Muscle layer of duodenum (tissue), 2 donors: ENCODE measurements around the gene REG4.

Experiments used
- H3K27ac ChIP-seq: one replicate; pipeline ENCODE4 v1.7.0; 2013; ENCODE audit warnings: mild to moderate bottlenecking, low read length
- H3K27me3 ChIP-seq: one replicate; pipeline ENCODE4 v1.7.0; 2013; ENCODE audit warnings: low read depth, mild to moderate bottlenecking, control low read depth, low read length
- H3K36me3 ChIP-seq, 2 donors: one replicate each; pipeline ENCODE4 v1.7.0; 2013; ENCODE audit warnings: low read length in 2 of 2, control low read depth in 1 of 2, mild to moderate bottlenecking in 1 of 2; ENCODE audit not compliant: insufficient read depth in 2 of 2, control insufficient read depth in 1 of 2
- H3K4me1 ChIP-seq, 2 donors: one replicate each; pipeline ENCODE4 v1.7.0; 2013; ENCODE audit warnings: low read length in 2 of 2, mild to moderate bottlenecking in 2 of 2, control low read depth in 1 of 2, moderate library complexity in 1 of 2; ENCODE audit not compliant: insufficient read depth in 2 of 2, control insufficient read depth in 1 of 2
- H3K4me3 ChIP-seq, 2 donors: one replicate each; pipeline ENCODE4 v1.7.0; 2013; ENCODE audit warnings: low read length in 2 of 2, low read depth in 1 of 2, mild to moderate bottlenecking in 1 of 2
- H3K9me3 ChIP-seq, 2 donors: one replicate each; pipeline ENCODE4 v1.7.0; 2013; ENCODE audit warnings: low read length in 2 of 2, control low read depth in 1 of 2, mild to moderate bottlenecking in 1 of 2; ENCODE audit not compliant: control insufficient read depth in 1 of 2
- donor health status: healthy.

REG4 gene

DNA sequence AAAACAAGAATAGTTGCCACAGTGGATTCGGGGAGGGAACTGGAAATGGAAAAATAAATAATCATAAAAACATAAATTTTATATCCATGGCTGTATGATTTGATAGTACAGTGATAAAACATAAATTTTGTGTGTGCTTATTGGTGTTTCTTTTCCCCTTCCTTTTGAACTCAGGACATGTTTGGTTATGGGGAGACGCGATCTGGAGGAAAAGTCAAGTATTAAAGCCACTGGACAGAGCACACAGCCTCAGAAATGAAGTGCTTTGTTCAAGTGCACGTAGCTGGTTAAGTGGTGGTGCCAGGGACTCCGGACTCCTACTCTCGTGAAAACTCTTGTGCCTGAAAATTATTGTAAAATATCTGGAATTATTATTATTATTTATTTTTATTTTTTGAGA, 32.9 kb downstream of the REG4 start:
- Histone ChIP-seq H3K36me3 (no peaks in the 10 kb centered on the region), H3K4me1 (peaks cover 8 to 14% of the 10 kb centered on the region in 2 donors)

DNA sequence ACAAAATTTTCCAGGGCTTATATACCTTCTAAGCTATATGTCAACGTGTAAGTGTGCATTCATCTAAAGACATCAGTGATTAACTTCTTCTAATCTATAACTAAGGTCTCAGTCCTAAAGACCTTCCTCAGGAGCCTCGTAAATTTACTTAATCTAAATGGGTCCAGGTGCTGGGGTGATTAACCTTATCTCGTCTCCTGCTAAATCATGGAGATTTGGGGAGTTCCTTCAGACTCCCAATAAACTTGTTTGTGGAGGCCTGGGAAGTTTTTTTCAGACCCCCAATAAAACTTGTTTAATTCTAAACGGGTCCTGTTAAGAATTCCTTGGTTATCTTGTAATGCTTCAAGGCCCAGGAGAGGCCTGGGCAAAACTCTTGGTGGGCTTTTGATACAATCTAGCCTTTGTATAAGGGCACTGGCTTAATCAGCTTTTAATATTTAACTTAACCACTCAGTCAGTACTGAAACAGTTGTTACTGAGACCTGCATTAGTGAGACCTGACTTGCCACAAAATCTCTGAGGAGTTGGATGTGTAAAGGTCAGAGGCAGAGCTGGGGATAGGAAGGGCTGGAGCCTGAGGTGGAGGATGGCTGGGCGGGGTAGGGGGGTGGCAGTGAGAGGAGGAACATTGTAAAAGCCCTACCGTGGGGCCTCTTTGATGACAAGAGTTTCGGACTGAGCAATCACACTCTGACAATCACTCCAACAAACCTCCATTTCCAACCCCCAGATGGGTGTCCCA, 36.3 kb downstream of the REG4 start:
- no peaks in the 10 kb centered on the region for H3K36me3 ChIP-seq
- H3K27ac ChIP-seq = peak overlapping the region; percentile 32
- H3K4me3 ChIP-seq = no peak overlapping the region
- H3K27me3 ChIP-seq = no peaks in the 10 kb centered on the region
- H3K4me1 ChIP-seq = peaks cover 4 to 8% of the 10 kb centered on the region in 2 donors
- H3K9me3 ChIP-seq = no peaks in the 10 kb centered on the region

More for the DNA sequence above, 32.9 kb downstream of the REG4 start:
- Histone ChIP-seq H3K27ac (no peak overlapping the region), H3K4me3 (no peak overlapping the region), H3K27me3 (no peaks in the 10 kb centered on the region), H3K9me3 (no peaks in the 10 kb centered on the region)

DNA sequence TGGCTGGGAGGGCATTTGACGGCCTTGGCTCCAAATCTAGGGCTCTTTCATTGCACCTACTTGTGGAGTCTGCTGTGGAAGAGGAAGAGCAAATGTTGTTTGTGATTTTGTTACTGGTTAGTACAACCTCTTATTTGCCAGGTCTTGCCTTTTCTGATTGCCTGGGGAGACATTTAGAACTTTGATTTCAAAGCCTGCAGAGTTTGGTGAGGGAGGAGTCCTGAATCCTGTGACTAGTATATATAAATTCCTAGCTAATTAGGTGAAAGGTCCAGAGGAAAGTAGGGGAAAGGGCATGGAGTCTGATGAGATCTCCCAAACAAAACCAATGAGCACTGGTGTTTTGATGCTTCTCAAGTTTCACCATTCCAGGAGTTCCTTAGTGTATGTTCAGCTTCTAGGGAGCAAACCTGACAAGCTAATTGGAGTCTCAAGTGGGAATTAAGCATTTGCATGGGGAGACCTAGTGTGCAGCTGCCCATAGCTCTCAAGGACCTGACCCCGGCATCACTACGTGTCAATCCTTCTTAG, 37.5 kb downstream of the REG4 start:
- peaks cover 4 to 13% of the 10 kb centered on the region in 2 donors for H3K4me1 ChIP-seq
- H3K27ac ChIP-seq = peak overlapping the region; percentile 25

DNA sequence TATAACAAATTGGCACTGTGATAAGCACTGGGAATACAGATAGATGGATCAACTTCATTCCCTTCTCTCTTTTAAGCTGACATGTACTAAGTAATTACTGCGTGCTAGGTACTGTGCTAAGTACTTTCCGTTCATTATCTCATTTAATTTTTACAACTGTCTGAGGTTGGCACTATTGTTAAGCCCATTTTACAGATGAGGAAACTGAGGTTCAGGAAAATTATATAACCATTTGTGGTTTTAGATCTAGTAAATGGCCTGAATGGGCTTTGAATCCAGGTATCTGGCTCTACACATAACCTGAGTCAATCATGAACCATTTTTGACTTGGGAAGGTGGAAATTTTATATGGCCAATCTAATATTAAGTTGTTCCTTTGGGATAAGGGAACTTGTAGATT, 39.0 kb downstream of the REG4 start:
- Histone ChIP-seq H3K4me1 (peaks cover 4 to 14% of the 10 kb centered on the region in 2 donors), H3K27ac (no peak overlapping the region), H3K36me3 (no peaks in the 10 kb centered on the region), H3K9me3 (no peaks in the 10 kb centered on the region), H3K4me3 (no peak overlapping the region), H3K27me3 (no peaks in the 10 kb centered on the region)

More for the DNA sequence above, 37.5 kb downstream of the REG4 start:
- Histone ChIP-seq H3K27me3 (no peaks in the 10 kb centered on the region), H3K9me3 (no peaks in the 10 kb centered on the region), H3K4me3 (no peak overlapping the region), H3K36me3 (no peaks in the 10 kb centered on the region)

DNA sequence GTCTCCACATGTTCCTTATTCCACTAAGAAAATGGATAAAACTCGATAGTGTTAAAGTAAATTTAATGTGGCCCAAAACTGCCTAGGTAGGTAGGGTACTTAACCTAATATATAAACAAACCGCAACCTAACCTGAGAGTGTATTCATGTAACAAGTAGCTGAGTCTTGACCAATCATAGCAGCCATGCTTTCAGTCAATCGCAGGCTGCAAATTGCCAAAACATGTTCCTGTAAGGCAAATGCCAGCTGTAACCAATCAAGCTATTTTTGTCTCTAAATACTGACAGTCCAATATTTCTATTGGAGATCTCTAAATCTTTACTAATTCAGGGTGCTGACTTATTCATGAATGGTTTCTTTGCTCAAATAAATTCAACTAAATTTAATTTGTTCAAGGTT, 39.5 kb downstream of the REG4 start:
- no peak overlapping the region for H3K27ac ChIP-seq
- no peaks in the 10 kb centered on the region for H3K9me3 ChIP-seq
- no peaks in the 10 kb centered on the region for H3K36me3 ChIP-seq
- H3K27me3 ChIP-seq = no peaks in the 10 kb centered on the region
- no peak overlapping the region for H3K4me3 ChIP-seq
- peaks cover 4 to 19% of the 10 kb centered on the region in 2 donors for H3K4me1 ChIP-seq

DNA sequence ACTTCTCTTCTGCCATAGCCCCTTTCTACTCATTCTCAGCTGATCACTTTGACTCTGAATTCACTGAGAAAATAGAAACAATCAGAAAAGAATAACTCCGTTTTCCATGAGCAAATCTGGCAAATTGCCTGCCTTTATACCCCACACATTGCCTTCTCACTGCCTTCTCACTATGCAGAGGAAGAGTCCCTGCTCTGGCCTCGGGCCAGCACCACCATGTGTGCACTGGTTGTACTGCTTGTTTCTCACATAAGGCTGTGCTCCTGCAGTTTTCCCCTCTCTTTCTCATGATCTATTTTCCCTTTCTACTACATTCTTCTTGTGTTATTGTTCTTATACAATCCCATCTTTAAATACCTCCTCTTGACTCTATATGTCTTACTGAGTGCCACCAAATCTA, 40.2 kb downstream of the REG4 start:
- Histone ChIP-seq H3K4me1 (peaks cover 4 to 27% of the 10 kb centered on the region in 2 donors), H3K27me3 (no peaks in the 10 kb centered on the region), H3K27ac (no peak overlapping the region), H3K4me3 (no peak overlapping the region), H3K36me3 (no peaks in the 10 kb centered on the region), H3K9me3 (no peaks in the 10 kb centered on the region)

DNA sequence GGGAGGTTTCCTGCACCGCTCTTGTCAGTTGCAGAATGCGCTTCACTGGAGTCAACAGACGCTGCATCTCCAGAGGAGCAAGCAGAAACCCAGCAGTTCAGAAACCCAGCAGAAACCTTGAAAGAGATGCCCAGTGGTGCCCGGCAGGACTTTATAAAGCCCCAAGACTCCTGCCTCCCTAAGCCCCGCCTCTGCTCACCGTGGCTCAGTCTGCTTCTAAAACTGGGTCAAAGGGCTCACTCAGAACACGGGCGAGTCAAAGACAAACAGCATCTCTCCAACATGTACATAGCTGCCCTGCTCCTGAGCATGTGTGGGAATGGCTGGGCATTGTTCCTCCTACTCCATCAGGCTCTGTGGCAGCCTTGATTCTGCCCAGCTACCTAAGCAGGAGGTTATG, 42.5 kb downstream of the REG4 start, which contains the start of gene HMGCS2:
TSS of gene HMGCS2 (minus strand) at position 128 of the 400 bp plus-strand sequence. CDS start at position 67, 61 bp downstream.
- Histone ChIP-seq H3K4me3 (peak within 1 kb of the TSS in 1 of 2 donors; percentile 49), H3K36me3 (no peaks in the 10 kb centered on the region), H3K27ac (peak within 1 kb of the TSS; percentile 17), H3K9me3 (peaks cover 0 to 6% of the 10 kb centered on the region in 2 donors), H3K4me1 (peaks cover 0 to 21% of the 10 kb centered on the region in 2 donors), H3K27me3 (no peaks in the 10 kb centered on the region)

DNA sequence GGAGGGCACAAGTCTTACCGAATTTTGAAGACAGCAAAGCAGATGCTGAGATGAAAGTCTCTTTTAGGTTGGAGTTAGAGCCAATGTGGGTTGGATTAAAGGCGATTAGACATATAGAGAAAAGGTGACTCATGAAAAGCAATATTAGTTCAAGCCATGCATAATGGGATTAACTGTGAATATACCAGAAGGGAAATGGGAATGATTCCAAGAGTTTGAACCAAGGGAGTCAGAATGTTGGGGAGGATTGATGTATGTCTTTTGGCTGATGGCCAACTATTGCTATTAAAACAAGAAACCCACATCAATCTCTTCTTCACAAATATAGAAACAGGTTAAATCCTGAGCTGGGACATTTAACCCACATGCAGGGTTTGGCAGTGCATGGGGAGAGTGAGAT, 43.8 kb downstream of the REG4 start:
- peak overlapping the region in 1 of 2 donors; percentile 49 for H3K4me3 ChIP-seq
- no peaks in the 10 kb centered on the region for H3K27me3 ChIP-seq
- no peak overlapping the region for H3K27ac ChIP-seq
- H3K4me1 ChIP-seq = peaks cover 0 to 20% of the 10 kb centered on the region in 2 donors
- peaks cover 0 to 6% of the 10 kb centered on the region in 2 donors for H3K9me3 ChIP-seq
- H3K36me3 ChIP-seq = no peaks in the 10 kb centered on the region

DNA sequence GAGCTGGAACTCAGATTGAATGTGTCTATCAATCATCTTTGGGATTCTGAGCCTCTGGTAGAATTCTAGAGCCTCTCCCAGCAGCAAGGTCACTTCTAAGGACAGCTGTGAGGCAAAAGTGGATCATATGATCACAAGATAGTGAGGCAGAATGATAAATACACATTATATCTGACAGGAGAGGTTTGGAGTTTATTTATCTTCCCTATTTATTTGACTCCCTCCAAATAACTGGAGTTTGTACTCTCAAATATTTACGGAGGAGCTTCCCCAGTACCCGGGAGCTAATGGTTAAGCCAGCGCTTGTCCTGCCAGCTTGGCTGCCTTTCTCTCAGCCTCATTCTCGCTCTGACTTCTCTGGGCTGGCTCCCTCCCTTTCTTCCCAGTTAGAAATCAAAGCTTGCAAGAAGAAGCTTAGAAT, 44.9 kb downstream of the REG4 start:
- Histone ChIP-seq H3K36me3 (no peaks in the 10 kb centered on the region), H3K4me3 (peak overlapping the region in 1 of 2 donors; percentile 49), H3K27ac (peak overlapping the region; percentile 59)

DNA sequence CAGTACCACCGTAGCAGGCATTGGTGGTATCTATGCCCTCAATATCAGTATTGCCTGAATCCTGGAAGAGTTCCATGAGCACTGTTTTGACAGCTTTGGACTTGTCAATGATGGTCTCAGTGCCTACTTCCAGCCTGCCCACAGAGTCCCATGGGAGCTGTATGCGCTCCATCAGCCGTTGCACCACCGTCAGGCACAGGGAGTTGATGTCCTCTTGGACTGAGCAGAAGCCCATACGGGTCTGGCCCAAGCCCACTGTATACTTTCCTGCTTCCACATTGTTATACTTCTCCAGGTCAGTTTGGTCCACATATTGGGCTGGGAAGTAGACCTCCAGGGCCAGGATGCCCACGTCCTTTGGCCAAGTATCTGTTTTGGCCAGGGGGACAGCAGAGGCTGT, 47.0 kb downstream of the REG4 start:
- Histone ChIP-seq H3K4me1 (peaks cover 0 to 20% of the 10 kb centered on the region in 2 donors), H3K9me3 (peaks cover 0 to 6% of the 10 kb centered on the region in 2 donors), H3K27ac (no peak overlapping the region), H3K27me3 (no peaks in the 10 kb centered on the region), H3K36me3 (no peaks in the 10 kb centered on the region), H3K4me3 (no peak overlapping the region)

More for the DNA sequence above, 44.9 kb downstream of the REG4 start:
- Histone ChIP-seq H3K4me1 (peaks cover 0 to 20% of the 10 kb centered on the region in 2 donors), H3K27me3 (no peaks in the 10 kb centered on the region), H3K9me3 (peaks cover 0 to 6% of the 10 kb centered on the region in 2 donors)

DNA sequence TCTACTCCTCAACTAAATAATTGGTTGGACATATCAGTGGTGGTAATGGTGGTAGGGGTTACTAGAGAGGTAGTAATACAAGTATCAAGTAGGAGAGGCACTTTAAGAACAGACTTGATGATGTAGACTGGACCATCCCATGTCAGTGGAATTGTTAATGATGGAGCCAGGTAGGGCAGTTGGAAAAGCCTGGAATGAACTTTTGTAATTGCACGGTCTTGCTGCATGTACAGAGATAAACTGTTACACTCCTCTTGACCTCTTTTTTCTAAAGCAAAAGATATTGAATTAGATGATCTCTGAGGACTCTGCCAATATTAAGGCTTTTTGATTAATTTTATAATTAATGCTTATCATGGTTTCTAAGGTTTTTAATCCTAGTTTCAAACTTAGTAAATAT, 48.3 kb downstream of the REG4 start:
- no peak overlapping the region for H3K27ac ChIP-seq
- peaks cover 0 to 6% of the 10 kb centered on the region in 2 donors for H3K9me3 ChIP-seq
- no peak overlapping the region for H3K4me3 ChIP-seq
- H3K36me3 ChIP-seq = no peaks in the 10 kb centered on the region
- H3K4me1 ChIP-seq = peaks cover 0 to 14% of the 10 kb centered on the region in 2 donors
- no peaks in the 10 kb centered on the region for H3K27me3 ChIP-seq
